Adrenal gland (tissue), 5 donors: Measurements from ENCODE around the gene MCHR1.

Experiments
- POLR2A ChIP-seq, 2 donors: fragments of 450-650 bp; IDR thresholded peaks; one replicate each; pipeline ENCODE4 v1.6.1; 2017; ENCODE audit warnings: antibody characterized with exemption in 2 of 2, mild to moderate bottlenecking in 2 of 2, moderate library complexity in 1 of 2
- TF ChIP-seq, protein P1 (sequence below), 6 experiments: fragments of 450-650 bp in 4 of 6; fragments of 200-600 bp in 2 of 6; sonication (generic) in 1 of 6; IDR thresholded peaks; 1 replicate in 5 of 6; 2 replicates in 1 of 6; pipeline versions ENCODE4 v1.5.1 to v1.8.0; 2016 to 2021; ENCODE audit warnings: antibody characterized with exemption in 6 of 6, mild to moderate bottlenecking in 2 of 6, moderate library complexity in 1 of 6
- donor health status: DM: no; HTN: no; CAD: no.

DNA sequence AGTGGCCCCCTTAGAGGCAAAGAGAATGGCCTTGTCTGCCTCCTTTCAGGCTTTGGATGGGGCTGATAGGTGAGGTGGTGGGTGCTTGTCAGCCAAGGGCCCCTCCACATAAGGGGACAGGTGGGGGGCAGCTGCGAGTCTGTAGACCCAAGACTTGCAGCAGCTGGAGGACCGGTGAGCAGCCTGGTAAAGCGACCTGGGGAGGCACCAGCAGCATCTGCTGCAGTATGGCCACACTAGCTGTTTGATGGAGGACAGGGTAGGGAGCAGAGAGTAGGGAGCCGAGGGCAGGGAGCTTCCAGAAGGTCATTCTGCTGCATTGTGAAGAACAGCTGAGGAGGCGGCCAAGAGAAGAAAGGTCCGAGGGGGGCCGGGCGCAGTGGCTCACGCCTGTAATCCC lies 25.9 kb upstream of the MCHR1 start:
- TF ChIP-seq, protein P1, sequence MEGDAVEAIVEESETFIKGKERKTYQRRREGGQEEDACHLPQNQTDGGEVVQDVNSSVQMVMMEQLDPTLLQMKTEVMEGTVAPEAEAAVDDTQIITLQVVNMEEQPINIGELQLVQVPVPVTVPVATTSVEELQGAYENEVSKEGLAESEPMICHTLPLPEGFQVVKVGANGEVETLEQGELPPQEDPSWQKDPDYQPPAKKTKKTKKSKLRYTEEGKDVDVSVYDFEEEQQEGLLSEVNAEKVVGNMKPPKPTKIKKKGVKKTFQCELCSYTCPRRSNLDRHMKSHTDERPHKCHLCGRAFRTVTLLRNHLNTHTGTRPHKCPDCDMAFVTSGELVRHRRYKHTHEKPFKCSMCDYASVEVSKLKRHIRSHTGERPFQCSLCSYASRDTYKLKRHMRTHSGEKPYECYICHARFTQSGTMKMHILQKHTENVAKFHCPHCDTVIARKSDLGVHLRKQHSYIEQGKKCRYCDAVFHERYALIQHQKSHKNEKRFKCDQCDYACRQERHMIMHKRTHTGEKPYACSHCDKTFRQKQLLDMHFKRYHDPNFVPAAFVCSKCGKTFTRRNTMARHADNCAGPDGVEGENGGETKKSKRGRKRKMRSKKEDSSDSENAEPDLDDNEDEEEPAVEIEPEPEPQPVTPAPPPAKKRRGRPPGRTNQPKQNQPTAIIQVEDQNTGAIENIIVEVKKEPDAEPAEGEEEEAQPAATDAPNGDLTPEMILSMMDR (IDR thresholded peaks at IDR 0.05): no peak
- TF ChIP-seq POLR2A (IDR thresholded peaks at IDR 0.05): peak in 1 of 2 donors; percentile 7
